Osteocyte (in vitro differentiated cells): ENCODE data around the gene LRRN3. TPM values are rescaled to one million over a fixed set of nuclear protein-coding genes. Genes with fewer than 3 reads are reported as not detected.

Experiments
- DNase-seq: peaks from one replicate; pipeline ENCODE4 v3.0.0; 2021; ENCODE audit warnings: mixed read lengths; ENCODE audit not compliant: unreplicated experiment; ENCODE audit errors: extremely low spot score
- H3K27ac Mint-ChIP-seq: one replicate; pipeline ENCODE4 v1.8.0; 2021; ENCODE audit warnings: mild to moderate bottlenecking, mixed read lengths; ENCODE audit not compliant: unreplicated experiment
- H3K27me3 Mint-ChIP-seq: one replicate; pipeline ENCODE4 v1.8.0; 2021; ENCODE audit warnings: mixed read lengths; ENCODE audit not compliant: unreplicated experiment
- H3K36me3 Mint-ChIP-seq: one replicate; pipeline ENCODE4 v1.8.0; 2021; ENCODE audit warnings: mixed read lengths; ENCODE audit not compliant: unreplicated experiment
- H3K4me1 Mint-ChIP-seq: one replicate; pipeline ENCODE4 v1.8.0; 2021; ENCODE audit warnings: mixed read lengths; ENCODE audit not compliant: unreplicated experiment
- H3K4me3 Mint-ChIP-seq: one replicate; pipeline ENCODE4 v1.8.0; 2021; ENCODE audit warnings: mild to moderate bottlenecking, moderate library complexity, mixed read lengths; ENCODE audit not compliant: unreplicated experiment
- H3K9me3 Mint-ChIP-seq: one replicate; pipeline ENCODE4 v1.8.0; 2021; ENCODE audit warnings: mixed read lengths; ENCODE audit not compliant: unreplicated experiment
- total RNA-seq: library from RNA; stranded (reverse); gene quantifications from 2 replicates; pipeline ENCODE4 v1.2.1, GENCODE V29; 2021
- TF ChIP-seq, protein P1 (sequence below): fragments of 200-600 bp; sonication (generic); IDR thresholded peaks from 2 replicates; pipeline ENCODE4 v1.5.0; 2021; ENCODE audit warnings: antibody characterized with exemption, mild to moderate bottlenecking, moderate library complexity

LRRN3 gene
- total RNA-seq, 1 donor from 2014 or later, result 0.56 TPM

DNA sequence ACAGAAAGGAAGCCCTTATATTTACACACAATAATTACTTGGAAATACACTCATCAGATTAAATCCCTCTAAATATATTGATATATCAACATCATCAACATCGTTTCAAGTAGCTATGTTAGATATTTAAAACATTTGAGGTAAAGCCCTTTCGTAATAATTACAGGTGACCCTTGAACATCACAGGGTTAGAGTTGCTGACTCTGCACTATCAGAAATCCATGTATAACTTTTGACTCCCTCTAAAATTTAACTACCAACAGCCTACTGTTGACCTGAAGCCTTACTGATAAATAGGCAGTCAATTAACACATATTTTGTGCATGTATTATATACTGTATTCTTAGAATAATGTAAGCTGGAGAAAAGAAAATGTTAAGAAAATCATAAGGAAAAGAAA lies 34.6 kb upstream of the LRRN3 start:
- H3K9me3 Mint-ChIP-seq, result no peaks in the 10 kb centered on the region
- TF ChIP-seq, protein P1, sequence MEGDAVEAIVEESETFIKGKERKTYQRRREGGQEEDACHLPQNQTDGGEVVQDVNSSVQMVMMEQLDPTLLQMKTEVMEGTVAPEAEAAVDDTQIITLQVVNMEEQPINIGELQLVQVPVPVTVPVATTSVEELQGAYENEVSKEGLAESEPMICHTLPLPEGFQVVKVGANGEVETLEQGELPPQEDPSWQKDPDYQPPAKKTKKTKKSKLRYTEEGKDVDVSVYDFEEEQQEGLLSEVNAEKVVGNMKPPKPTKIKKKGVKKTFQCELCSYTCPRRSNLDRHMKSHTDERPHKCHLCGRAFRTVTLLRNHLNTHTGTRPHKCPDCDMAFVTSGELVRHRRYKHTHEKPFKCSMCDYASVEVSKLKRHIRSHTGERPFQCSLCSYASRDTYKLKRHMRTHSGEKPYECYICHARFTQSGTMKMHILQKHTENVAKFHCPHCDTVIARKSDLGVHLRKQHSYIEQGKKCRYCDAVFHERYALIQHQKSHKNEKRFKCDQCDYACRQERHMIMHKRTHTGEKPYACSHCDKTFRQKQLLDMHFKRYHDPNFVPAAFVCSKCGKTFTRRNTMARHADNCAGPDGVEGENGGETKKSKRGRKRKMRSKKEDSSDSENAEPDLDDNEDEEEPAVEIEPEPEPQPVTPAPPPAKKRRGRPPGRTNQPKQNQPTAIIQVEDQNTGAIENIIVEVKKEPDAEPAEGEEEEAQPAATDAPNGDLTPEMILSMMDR, result no peak
- H3K4me1 Mint-ChIP-seq, result no peaks in the 10 kb centered on the region
- no peaks in the 10 kb centered on the region for H3K36me3 Mint-ChIP-seq
- no peaks in the 10 kb centered on the region for H3K27me3 Mint-ChIP-seq
- no peak overlapping the region for H3K4me3 Mint-ChIP-seq
- H3K27ac Mint-ChIP-seq, result no peak overlapping the region
- DNase-seq, result no peak

DNA sequence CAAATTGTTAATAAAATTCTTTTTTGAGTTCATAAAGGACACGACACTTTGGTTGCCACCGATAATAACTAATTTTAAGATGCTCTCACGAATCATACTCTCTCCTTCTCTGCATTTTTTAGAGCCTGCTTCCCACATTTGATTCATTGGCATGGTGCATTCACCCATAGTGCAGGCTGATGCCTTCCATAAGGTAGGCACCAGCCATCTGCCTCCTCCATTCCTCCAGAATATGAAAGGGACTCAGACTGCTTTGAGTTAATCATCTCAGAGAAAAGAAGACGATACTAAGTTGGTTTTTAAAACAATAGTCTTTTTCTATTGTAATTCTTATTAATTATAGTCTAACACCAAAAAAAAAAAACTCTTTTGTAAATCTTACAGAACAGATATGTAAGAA lies 33.9 kb upstream of the LRRN3 start:
- H3K9me3 Mint-ChIP-seq, result peaks cover 4% of the 10 kb centered on the region

DNA sequence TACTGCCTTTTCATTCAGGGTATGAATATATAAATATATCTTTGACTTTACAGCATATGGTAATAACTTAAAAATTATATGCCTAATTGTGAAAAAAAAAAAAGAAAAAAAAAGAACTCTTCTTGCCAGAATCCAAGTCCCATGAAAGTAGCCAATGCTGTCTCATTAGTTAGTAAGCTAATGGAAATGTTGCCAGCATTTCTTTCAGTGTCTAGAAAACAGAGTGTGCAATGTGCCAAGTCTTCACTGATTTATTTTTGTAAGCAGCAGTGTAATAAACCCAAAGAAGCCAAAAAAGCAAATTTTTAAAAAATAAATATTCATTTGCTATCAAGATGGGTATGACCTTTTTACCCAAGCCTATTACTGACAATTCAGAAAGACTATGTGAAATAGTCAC lies 31.1 kb upstream of the LRRN3 start:
- Mint-ChIP-seq H3K36me3 (peaks cover 3% of the 10 kb centered on the region), H3K9me3 (peaks cover 17% of the 10 kb centered on the region), H3K4me1 (no peaks in the 10 kb centered on the region), H3K27me3 (no peaks in the 10 kb centered on the region), H3K27ac (no peak overlapping the region), H3K4me3 (no peak overlapping the region)
- DNase-seq, result no peak
- TF ChIP-seq, protein P1, result no peak

More for the DNA sequence above, 33.9 kb upstream of the LRRN3 start:
- TF ChIP-seq, protein P1, result no peak
- Mint-ChIP-seq H3K27ac (no peak overlapping the region), H3K4me1 (no peaks in the 10 kb centered on the region), H3K27me3 (no peaks in the 10 kb centered on the region), H3K4me3 (no peak overlapping the region), H3K36me3 (no peaks in the 10 kb centered on the region)
- DNase-seq, result no peak

DNA sequence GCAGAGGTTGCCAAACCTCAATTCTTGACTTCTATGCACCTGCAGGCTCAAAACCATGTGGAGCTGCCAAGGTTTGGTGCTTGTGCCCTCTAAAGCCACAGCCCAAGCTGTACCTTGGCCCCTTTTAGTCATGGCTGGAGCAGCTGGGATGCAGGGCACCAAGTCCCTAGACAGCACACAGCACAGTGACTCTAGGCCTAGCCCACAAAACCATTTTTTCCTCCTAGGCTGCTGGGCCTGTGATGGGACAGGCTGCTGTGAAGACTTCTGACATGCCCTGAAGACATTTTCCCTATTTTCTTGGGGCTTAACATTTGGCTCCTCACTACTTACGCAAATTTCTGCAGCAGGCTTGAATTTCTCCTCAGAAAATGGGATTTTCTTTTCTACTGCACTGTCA lies 27.8 kb upstream of the LRRN3 start:
- Mint-ChIP-seq H3K36me3 (peaks cover 3% of the 10 kb centered on the region), H3K4me1 (no peaks in the 10 kb centered on the region), H3K4me3 (no peak overlapping the region)

DNA sequence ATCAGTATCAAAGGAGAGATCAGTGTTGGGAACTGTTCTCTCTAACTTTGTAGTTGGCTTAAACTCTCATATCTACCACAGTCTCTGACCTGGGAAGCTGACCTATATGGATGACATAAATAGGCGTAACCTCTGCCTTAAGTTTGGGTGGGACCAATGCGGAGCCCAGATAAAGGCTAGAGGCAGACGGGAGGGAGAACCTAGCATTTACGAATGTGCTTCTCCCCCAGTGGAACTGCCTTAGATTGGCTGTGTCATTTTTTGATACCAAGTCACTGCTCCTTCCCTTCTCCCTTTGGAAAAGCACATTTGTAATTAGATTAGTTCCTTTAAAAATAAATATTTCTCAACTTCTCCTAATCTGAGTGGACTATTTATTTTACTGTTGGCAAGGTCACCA lies 23.7 kb upstream of the LRRN3 start:
- DNase-seq, result no peak
- peaks cover 3% of the 10 kb centered on the region for H3K36me3 Mint-ChIP-seq
- peaks cover 5% of the 10 kb centered on the region for H3K4me1 Mint-ChIP-seq
- H3K4me3 Mint-ChIP-seq, result no peak overlapping the region
- no peak overlapping the region for H3K27ac Mint-ChIP-seq
- TF ChIP-seq, protein P1, result no peak
- H3K9me3 Mint-ChIP-seq, result peaks cover 11% of the 10 kb centered on the region
- no peaks in the 10 kb centered on the region for H3K27me3 Mint-ChIP-seq

More for the DNA sequence above, 27.8 kb upstream of the LRRN3 start:
- DNase-seq, result no peak
- Mint-ChIP-seq H3K27me3 (no peaks in the 10 kb centered on the region), H3K9me3 (peaks cover 17% of the 10 kb centered on the region), H3K27ac (no peak overlapping the region)
- TF ChIP-seq, protein P1, result no peak
